ENCODE data around the gene YIF1A. TPM values are rescaled to one million over a fixed set of nuclear protein-coding genes. Genes with fewer than 3 reads are reported as not detected.
"Not testable (repeated sequence)": the region's sequence is repeated elsewhere in the genome, so short reads cannot be mapped to it uniquely, and the experiment has no call there.

YIF1A gene
- polyA plus RNA-seq, 12 donors, result 30.1 to 132 (median 40.9) TPM; not detected in 1

DNA sequence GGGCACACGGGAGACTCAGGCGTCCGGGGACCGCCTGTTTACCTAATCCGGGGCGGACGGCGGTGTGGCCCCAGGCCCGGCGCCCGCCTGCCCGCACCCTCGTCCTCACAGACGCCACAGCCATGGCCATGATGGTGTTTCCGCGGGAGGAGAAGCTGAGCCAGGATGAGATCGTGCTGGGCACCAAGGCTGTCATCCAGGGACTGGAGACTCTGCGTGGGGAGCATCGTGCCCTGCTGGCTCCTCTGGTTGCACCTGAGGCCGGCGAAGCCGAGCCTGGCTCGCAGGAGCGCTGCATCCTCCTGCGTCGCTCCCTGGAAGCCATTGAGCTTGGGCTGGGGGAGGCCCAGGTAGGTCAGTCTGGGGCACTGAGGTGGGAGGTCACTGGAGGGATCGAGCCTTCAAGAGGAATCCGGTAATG, 30.5 kb downstream of the YIF1A start:
- DNase-seq, result no peak

- DNase-seq, result not testable (repeated sequence)
These were observed 35.9 kb downstream of the YIF1A start for GRCh38 chr11:66253081-66253480.

DNA sequence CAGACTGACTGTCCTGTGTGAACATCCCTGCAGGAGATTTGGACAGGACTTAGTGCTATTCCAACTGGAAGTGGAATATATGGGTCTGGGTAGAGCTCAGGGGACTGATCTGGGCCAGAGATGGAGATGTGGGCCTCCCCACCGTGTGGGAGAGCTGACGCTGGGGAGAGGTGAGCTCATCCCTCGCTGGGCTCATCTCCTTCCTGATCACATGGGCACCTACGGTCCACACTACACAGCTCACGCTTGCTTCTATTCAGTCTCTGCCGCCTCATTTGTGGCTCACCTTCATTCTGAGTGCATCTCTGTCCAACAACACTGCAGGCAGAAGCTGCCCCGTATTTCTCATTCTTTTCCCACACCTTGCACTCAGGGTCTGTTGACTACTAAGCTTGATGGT, 37.1 kb downstream of the YIF1A start:
- no peak for DNase-seq

- DNase-seq, result no peak
These were observed 40.0 kb downstream of the YIF1A start for GRCh38 chr11:66248903-66249302.

DNA sequence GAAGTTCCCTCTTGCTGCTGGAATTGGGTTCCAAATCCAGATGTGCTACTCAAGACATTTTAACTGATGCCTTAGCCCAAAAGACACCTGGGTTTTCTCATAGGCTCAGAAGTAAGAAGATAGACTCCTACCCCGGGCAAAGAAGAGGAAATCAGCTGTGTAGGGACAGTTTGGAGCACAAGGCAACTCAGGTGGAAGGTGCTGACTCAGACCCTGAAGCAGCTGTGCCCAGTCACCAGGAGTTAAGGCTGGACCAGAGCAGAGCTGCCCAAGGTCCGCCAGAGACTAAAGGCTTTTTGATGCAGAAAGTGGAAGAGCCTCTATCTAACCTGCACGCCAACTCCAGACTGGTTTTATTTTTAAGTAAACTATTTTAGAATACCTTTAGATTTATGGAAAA, 41.1 kb downstream of the YIF1A start:
- no peak for DNase-seq

DNA sequence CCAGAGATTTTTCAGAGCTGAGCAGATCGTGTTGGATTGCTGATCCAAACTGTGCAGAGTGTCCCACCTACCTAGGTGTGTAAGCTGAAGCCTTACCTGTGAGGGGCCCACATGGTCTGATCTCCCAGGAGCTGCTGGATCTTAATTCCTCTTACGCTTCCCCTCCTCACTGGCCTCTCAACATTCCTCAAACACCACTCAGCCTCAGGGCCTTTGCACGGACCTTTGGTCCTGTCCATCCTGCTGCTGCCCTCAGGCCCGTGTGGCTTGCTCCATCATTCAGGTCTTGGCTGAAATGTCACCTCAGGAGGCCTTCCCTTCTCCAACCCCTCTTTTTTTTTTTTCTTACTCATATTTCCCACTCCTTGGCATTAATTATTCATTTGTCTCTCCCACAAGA, 41.6 kb downstream of the YIF1A start:
- no peak for DNase-seq

- DNase-seq, result no peak
These were observed 45.0 kb downstream of the YIF1A start for GRCh38 chr11:66243782-66244535.

DNA sequence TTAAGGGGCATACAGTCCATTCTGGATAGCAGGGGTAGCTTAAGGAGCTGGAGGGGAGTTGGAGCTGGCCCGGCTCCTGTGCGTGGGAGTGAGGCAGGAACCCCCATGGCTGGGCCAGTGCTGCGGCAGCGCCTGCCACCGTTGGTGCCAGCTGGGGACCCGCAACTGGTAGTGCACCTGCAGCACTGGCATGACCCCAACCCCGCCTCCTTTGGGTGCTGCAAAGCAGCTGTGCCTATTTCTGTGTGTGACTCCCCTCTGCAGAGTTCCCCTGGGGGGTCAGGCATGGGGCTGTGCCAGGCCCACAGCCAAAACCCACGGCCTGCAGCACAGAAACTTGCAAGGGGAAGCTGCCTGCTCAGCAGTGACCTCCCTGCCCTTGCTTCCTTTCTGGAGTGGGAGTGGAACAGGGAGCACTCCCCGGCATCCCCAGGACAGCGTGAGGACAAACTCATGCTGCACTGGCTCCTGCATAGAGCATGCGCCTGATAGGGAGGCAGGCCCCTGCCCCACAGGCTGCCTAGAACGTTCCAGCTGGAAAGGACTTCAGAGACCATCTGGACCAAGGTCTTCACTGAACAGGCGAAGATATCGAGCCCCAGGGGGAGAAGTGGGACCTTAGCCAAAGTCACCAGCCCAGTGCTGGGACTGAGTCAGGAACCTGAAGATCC, 46.7 kb downstream of the YIF1A start:
- no peak for DNase-seq

- no peak for DNase-seq
These were observed 48.2 kb downstream of the YIF1A start for GRCh38 chr11:66240781-66241136.

DNA sequence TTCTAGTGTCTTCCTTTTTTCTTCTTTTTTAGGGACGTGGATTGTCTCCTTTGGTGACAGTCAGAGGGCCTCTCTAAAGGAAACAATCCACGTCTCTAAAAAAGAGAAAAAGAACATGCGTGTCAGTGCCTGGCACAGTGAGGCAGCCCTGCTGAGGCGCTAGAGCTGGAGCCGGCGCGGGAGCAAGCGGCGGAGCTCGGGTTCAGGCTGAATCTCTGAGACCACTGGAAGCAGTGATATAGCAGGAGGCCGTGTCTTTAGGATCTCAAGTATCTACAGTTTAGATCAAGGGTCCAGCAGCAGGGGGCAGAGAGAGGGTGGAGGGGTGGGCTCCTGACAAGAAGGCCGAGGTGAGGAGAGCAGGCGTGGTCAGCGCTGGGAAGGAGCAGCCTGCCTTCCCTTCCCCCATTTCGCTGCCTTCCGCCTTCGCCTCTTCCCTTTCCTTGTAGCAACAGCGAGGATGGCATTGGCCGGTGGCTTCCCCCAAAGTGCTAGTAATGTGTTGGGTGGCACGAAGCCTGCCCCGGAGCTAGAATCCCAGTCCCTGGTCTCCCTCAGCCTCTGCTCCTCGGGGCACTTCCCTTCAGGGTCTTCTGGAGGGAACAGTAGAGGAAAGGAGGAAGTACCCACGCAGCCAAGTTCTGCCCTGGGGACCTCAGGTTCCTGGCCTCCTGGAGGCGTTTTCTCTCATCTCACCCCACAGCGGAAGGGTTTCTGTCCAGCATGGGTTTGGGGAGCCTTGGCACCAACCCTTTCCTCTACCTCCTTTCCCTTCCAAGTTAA, 48.8 kb downstream of the YIF1A start:
- no peak for DNase-seq

GRCh38 chr11:66239511-66239910, 49.4 kb downstream of the YIF1A start:
- no peak for DNase-seq

- no peak for DNase-seq
These were observed 50.0 kb downstream of the YIF1A start for GRCh38 chr11:66238786-66239413.

DNA sequence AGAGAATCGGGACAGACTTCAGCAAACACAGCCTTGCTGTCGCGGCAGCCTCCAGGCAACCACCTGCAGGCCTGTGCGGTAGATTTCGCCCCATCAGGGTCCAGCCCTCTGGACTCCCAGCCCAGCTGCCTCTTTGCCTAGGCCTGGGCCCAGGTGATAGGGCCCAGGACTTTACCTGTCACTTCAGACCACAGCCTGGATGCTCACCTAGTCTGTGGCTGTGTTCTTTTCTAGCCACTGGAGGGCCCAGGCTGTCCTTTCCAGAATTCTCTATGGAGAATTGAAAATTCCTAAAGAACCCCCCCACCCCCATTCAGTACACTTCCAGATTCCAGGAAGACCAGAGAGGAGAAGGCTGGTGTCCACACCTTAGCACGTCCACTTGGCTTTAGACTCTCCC, 51.1 kb downstream of the YIF1A start:
- no peak for DNase-seq

DNA sequence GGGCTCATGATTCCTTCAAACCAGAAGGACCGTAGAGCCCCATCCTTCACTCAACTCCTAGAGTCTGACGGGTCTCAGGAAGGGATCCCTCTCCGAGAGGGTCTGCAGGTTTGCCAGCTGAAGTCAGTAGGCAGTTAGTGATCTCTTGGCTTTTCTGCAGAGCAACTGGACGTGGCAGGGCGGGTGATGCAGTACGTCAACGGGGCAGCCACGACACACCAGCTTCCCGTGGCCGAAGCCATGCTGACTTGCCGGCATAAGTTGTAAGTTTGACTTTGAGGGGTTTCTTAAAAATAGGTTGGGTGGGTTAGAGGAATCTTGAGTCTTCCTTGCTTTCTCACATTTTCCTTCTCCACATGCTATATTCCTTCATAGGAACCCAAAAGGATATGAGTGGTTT, 53.8 kb downstream of the YIF1A start:
- no peak for DNase-seq

Other genes starting within 250 kb of the YIF1A start
- 1 to 10 TPM in 1 of 12 donors, under 1 TPM in 8, not detected in 3; 0.24 to 1.1 (median 0.47) TPM for gene GAL3ST3, start 240.0 kb downstream of the YIF1A start, polyA plus RNA-seq (ENCODE audit: insufficient read length in 12 of 12)
- 100 to 1,000 TPM in 11 of 12 donors, not detected in 1; 120 to 210 (median 134) TPM for gene SF3B2, start 236.8 kb downstream of the YIF1A start, polyA plus RNA-seq (ENCODE audit: insufficient read length in 12 of 12)
- gene PACS1, start 218.9 kb downstream of the YIF1A start, polyA plus RNA-seq (ENCODE audit: insufficient read length in 12 of 12), result 100 to 1,000 TPM in 1 of 12 donors, 10 to 100 TPM in 11; 29.9 to 128 (median 33.8) TPM
- 10 to 100 TPM in 10 of 12 donors, 1 to 10 TPM in 1, not detected in 1; 8.3 to 21.6 (median 14.8) TPM for gene KLC2, start 31.4 kb downstream of the YIF1A start, polyA plus RNA-seq (ENCODE audit: insufficient read length in 12 of 12)
- gene RAB1B, start 20.5 kb downstream of the YIF1A start, polyA plus RNA-seq (ENCODE audit: insufficient read length in 12 of 12), result 100 to 1,000 TPM in 2 of 12 donors, 10 to 100 TPM in 9, not detected in 1; 74.0 to 118 (median 89.9) TPM
- 1 to 10 TPM in 11 of 12 donors, not detected in 1; 1.6 to 9.4 (median 4.7) TPM for gene CNIH2, start 11.0 kb downstream of the YIF1A start, polyA plus RNA-seq (ENCODE audit: insufficient read length in 12 of 12)
- under 1 TPM in 1 of 12 donors, not detected in 11; 0.08 TPM for gene TMEM151A, start 2.8 kb upstream of the YIF1A start, polyA plus RNA-seq (ENCODE audit: insufficient read length in 12 of 12)
- gene CD248, start 27.9 kb upstream of the YIF1A start, polyA plus RNA-seq (ENCODE audit: insufficient read length in 12 of 12), result 100 to 1,000 TPM in 4 of 12 donors, 10 to 100 TPM in 7, not detected in 1; 58.8 to 208 (median 73.9) TPM
- 10 to 100 TPM in 1 of 12 donors, 1 to 10 TPM in 9, not detected in 2; 4.1 to 11.7 (median 5.9) TPM for gene RIN1, start 47.3 kb upstream of the YIF1A start, polyA plus RNA-seq (ENCODE audit: insufficient read length in 12 of 12)
- gene BRMS1, start 56.0 kb upstream of the YIF1A start, polyA plus RNA-seq (ENCODE audit: insufficient read length in 12 of 12), result 10 to 100 TPM in 11 of 12 donors, not detected in 1; 14.7 to 28.4 (median 19.2) TPM
- gene B4GAT1, start 58.5 kb upstream of the YIF1A start, polyA plus RNA-seq (ENCODE audit: insufficient read length in 12 of 12), result 10 to 100 TPM in 11 of 12 donors, not detected in 1; 16.0 to 25.2 (median 20.3) TPM
- gene SLC29A2, start 82.6 kb upstream of the YIF1A start, polyA plus RNA-seq (ENCODE audit: insufficient read length in 12 of 12), result 10 to 100 TPM in 11 of 12 donors, not detected in 1; 13.7 to 38.4 (median 25.3) TPM
- gene NPAS4, start 131.9 kb upstream of the YIF1A start, polyA plus RNA-seq (ENCODE audit: insufficient read length in 12 of 12), result under 1 TPM in 8 of 12 donors, not detected in 4; 0.07 to 0.58 (median 0.22) TPM
- 10 to 100 TPM in 11 of 12 donors, not detected in 1; 42.2 to 62.4 (median 46.3) TPM for gene MRPL11, start 149.7 kb upstream of the YIF1A start, polyA plus RNA-seq (ENCODE audit: insufficient read length in 12 of 12)
- 1 to 10 TPM in 11 of 12 donors, not detected in 1; 4.2 to 10.0 (median 5.2) TPM for gene PELI3, start 177.8 kb upstream of the YIF1A start, polyA plus RNA-seq (ENCODE audit: insufficient read length in 12 of 12)
- 10 to 100 TPM in 11 of 12 donors, not detected in 1; 15.5 to 45.8 (median 21.7) TPM for gene DPP3, start 191.3 kb upstream of the YIF1A start, polyA plus RNA-seq (ENCODE audit: insufficient read length in 12 of 12)
- 10 to 100 TPM in 11 of 12 donors, not detected in 1; 15.8 to 34.2 (median 20.8) TPM for gene BBS1, start 221.5 kb upstream of the YIF1A start, polyA plus RNA-seq (ENCODE audit: insufficient read length in 12 of 12)

All from muscle of arm (tissue), 12 donors.